Activated T-cell treated with anti-CD3 and anti-CD28 coated beads for 24 hours (primary cell): Measurements from ENCODE around the gene TMLHE.
"Not testable (repeated sequence)": the region's sequence is repeated elsewhere in the genome, so short reads cannot be mapped to it uniquely, and the experiment has no call there.

Experiments
- DNase-seq: peaks from one replicate; pipeline ENCODE4 v3.0.0-alpha.2; 2020; ENCODE audit warnings: low read depth

TMLHE gene

GRCh38 chrX:155491421-155491820 lies 121.3 kb downstream of the TMLHE start:
- DNase-seq = not testable (repeated sequence)

DNA sequence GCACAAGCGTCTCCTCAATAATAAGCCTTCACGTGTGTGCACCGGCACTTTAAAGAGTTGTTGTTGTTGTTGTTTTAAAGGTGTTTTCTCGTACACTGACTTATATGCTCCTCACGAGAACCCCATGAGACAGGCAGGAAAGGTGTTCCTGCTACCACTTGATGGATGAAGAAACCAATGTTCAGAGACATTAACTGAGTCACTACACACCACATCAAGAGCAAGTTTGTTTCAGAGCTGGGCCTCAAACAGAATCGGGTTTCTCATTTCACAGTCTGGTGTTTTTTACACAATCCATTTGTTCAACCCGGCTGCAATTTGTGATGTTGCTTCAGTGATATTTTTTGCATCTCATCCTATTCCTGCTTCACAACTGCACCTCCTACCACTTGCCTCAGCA lies 135.6 kb downstream of the TMLHE start:
- not testable (repeated sequence) for DNase-seq

GRCh38 chrX:155466269-155466938 lies 146.3 kb downstream of the TMLHE start:
- DNase-seq = not testable (repeated sequence)

GRCh38 chrX:155460501-155460900 lies 152.3 kb downstream of the TMLHE start:
- not testable (repeated sequence) for DNase-seq

GRCh38 chrX:155458471-155458870 lies 154.3 kb downstream of the TMLHE start, which contains the start of gene F8A3:
Gene F8A3, minus strand, starts transcription at chrX:155458620. Its CDS starts 20 bp downstream, at chrX:155458600.
- DNase-seq = not testable (repeated sequence)

DNA sequence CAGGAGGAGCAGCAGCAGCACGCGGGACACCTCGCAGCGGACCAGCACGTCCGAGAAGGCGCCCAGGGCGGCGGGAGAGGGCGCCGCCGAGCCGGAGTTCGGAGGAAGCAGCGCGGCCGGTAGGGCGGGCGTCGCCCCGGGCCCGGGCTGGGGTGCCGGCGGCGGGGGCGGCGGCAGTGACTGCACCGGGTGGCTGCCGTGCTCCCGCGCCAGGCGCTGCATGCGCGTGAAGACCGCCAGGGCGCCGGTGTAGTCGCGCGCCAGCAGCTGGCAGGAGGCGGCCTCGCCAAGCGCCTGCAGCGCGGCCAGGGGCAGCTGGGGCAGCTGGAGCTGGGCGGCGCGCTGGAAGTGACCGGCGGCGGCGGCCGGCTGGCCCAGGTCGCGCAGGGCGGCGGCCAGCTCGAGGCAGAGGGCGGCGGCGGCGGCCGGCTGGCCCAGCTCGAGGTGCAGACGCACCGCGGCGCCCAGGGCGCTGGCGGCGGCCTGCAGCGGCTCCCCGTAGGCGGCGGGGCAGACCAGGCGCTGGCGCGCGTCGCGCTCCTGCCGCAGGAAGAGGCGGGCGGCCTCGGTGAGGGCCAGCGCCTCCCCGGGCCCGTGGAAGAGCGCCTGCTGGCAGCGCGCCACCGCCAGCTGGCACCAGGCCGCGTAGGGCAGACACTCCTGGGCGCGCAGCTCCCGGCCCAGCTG lies 154.8 kb downstream of the TMLHE start:
- DNase-seq = not testable (repeated sequence)

- DNase-seq = no peak
Measured at GRCh38 chrX:155441097-155441496, 171.7 kb downstream of the TMLHE start.
